Tongue (tissue), 2 donors: ENCODE data around the gene UBL5. TPM values are rescaled to one million over a fixed set of nuclear protein-coding genes. Genes with fewer than 3 reads are reported as not detected.
"Not testable (repeated sequence)": the region's sequence is repeated elsewhere in the genome, so short reads cannot be mapped to it uniquely, and the experiment has no call there.

ENCODE experiments used
- DNase-seq: peaks from one replicate; pipeline ENCODE4 v3.0.0-alpha.2; 2015
- total RNA-seq: library from RNA; depleted of rRNA; stranded (reverse); fragments of >200 nt; gene quantifications from one replicate; pipeline ENCODE4 v1.2.3, GENCODE V29; 2014

The UBL5 gene
- total RNA-seq, 1 donor from 2014 or later: 139 TPM

- no peak for DNase-seq
These were observed 16.6 kb upstream of the UBL5 start for GRCh38 chr19:9811139-9811538.

DNA sequence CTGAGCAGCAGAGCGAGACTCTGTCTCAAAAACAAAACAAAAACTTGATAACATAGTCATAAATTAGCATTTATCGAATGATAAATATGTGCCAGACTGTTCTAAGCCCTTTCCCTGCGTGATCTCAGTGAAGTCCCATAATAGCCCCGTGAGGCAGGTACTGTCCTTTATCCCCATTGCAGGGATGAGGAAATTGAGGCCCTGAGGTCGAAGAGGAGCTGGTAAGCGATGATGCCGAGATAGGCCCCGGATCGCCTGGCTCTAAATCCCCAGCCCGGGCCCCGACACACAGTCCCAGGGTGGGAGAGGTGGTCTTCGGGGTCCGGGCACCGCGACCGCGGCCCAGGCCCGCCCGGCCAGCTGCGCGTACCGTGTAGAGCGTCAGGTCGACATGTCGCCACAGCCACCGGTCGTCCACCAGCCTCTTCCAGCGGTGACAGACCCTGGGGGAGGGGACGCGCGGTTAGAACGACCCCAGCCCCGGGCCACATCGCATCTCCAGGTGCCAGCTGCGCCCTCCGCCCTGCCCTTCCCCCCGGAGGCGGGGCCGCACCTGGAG, 9.5 kb upstream of the UBL5 start:
- no peak for DNase-seq

GRCh38 chr19:9818734-9819595, 8.8 kb upstream of the UBL5 start, which contains the start of gene FBXL12:
Gene FBXL12 (minus strand): TSS chr19:9819079. CDS start chr19:9818813, 266 bp downstream.
- peak; percentile 100 for DNase-seq

GRCh38 chr19:9819596-9819909, 8.2 kb upstream of the UBL5 start:
- DNase-seq: no peak

- DNase-seq: not testable (repeated sequence)
These were observed 7.7 kb upstream of the UBL5 start for GRCh38 chr19:9820034-9820433.

GRCh38 chr19:9823816-9824215, 3.9 kb upstream of the UBL5 start:
- DNase-seq: peak; percentile 47

- no peak for DNase-seq
These were observed 889 bp downstream of the UBL5 start for GRCh38 chr19:9828551-9829063.

- no peak for DNase-seq
These were observed 6.6 kb downstream of the UBL5 start for GRCh38 chr19:9834307-9834725.

DNA sequence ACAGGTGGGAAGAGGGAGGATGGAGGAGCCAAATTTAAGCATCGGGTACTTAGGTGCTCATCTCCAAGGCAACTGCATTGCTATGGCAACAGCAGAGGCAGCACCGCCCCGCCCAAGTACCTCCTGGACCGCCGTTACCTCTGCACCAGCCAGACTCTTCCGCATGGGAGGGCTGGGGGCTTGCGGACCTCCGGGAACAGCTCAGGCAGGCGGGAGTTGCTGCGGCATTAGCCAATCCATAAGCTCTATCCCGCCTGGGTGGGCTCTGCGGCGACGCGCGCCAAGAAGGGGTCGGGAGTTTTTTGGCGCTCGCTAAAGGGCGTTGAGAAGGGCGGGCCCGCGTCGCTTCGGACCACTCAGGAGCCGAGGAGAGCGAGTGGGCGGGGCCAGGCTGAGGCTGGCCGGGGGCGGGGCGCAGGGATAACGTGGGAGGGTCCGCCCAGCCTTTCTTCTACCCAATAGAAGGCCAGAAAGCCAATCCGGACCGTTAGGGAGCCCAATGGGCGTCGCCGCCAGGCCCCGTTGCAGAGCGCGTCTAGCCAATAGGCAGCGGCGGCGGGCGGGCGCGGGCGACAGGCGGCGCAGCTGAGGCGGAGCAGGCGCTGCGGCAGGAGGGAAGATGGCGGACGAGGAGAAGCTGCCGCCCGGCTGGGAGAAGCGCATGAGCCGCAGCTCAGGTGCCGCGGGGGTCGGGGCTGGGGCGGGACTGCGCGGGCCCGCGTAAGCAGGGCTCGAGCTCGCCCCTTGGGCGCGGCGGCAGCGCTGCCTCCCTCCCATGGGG, 7.2 kb downstream of the UBL5 start, which contains the start of gene PIN1:
Gene PIN1 (plus strand): TSS at position 593 of the 781 bp plus-strand sequence. CDS start 27 bp downstream, at position 620.
- peak; percentile 99 for DNase-seq

DNA sequence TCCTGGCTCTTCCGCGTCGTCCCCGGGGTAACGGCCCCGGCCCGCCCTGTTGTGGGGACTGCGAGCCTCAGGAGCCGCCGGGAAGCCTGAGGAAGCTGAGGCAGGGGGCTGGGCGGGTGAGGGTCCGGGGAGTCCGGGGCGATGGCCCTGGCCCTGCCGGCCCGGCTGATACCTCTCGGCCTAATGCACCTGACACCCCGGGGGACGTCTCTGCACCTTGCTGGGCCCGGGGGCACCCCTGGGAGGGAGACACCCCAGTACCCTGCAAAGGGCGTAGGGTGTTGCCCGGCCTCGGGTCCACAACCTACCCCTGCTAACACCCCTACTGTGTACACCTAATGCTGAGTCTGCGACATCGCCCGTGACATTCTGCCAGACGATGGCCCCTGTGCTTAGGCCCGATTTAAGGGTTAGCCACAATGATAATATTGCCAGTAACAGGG, 7.8 kb downstream of the UBL5 start:
- DNase-seq: no peak

- peak; percentile 29 for DNase-seq
These were observed 8.3 kb downstream of the UBL5 start for GRCh38 chr19:9836021-9836420.

GRCh38 chr19:9838324-9838723, 10.6 kb downstream of the UBL5 start:
- DNase-seq: no peak

DNA sequence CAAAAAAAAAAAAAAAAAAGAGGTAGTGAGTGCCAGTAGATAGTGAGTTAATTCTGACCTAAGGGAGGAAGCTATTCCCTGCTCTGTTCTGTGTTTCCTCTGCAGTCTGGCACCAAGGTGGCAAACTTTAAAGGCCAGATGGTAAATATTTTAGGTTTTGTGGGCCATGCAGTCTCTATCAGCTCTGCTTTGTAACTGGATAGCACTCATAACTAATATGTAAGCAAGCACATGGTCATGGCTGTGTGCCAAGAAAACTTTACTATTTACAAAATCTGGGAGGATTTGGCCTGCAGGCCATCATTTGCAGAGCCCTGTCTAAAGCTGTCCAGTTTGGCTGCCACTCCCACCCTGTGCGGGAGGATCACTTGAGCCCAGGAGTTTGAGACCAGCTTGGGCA, 11.7 kb downstream of the UBL5 start:
- DNase-seq: no peak

DNA sequence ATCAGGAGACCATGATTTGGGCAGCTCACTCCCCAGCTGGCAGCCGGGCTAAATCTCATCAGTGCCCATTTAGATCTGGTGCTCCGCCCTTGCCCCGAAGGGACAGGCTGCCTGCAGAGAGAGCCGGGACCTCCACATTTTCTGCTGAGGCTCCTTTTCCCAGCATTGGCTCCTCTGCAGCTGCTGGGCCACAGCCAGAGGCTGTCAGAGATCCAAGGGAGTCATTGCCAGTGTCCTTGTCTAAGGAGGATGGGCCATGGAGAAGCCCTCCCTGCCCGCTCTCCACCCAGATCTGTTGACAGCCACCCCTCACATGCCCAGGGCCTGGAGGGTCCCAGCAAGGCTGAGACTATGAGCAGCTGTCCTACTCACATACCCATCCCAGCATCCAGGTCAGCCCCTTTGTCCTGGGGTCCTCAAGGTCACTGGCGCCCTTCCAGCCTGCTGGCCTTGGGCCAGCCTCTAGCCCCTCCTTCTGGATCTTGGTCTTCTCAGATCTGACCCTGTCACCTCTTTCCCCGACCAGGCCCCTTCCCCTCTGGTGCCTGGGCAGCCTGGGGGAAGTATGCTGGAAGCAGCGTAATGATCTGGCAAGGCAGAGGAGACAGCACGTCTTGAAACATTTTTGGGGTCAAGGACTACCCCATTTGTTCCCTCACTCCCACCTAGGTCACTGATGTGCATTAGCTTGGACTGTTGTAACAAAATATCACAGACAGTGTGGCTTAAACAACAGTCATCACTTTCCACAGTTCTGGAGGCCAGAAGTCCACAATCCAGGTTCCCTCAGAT, 15.3 kb downstream of the UBL5 start:
- DNase-seq: peak; percentile 78

DNA sequence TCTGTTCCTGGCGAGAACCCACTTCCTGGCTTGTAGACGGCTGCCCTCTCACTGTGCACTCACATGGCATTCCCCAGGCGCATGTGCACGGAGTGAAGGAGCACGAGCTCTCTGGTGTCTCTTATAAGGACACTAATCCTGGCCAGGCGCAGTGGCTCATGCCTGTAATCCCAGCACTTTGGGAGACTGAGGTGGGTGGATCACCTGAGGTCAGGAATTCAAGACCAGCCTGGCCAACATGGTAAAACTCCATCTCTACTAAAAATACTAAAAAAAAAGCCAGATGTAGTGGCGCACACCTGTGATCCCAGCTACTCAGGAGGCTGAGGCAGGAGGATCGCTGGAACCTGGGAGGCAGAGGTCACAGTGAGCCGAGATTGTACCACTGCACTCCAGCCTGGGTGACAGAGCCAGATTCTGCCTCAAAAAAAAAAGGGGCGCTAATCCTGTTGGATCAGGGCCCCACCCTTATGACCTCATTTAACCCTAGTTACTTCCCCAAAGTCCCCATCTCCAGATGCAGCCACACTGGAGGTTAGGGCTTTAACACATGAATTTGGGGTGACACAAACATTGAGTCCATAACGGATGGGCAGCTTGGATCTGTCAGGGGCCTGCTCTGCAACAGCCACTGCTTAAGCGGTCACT, 16.0 kb downstream of the UBL5 start:
- not testable (repeated sequence) for DNase-seq

GRCh38 chr19:9847087-9847671, 19.5 kb downstream of the UBL5 start:
- no peak for DNase-seq

DNA sequence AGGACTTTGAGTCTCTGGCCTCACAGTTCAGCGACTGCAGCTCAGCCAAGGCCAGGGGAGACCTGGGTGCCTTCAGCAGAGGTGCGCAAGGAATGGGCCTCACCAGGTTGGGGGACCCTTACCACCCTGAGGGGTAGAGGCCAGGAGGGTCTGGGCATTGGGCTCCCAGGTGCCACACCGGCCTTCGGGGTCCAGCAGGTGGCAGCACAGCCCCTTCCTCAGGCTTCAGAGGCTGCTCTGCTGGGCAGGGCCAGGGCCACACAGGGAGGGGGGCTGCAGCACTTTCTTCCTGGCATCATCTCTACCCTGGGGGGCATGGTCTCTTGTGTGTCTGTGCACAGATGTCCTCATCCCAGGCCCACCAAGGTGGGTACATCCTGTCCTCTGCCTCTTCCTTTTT, 20.3 kb downstream of the UBL5 start:
- DNase-seq: peak; percentile 45

DNA sequence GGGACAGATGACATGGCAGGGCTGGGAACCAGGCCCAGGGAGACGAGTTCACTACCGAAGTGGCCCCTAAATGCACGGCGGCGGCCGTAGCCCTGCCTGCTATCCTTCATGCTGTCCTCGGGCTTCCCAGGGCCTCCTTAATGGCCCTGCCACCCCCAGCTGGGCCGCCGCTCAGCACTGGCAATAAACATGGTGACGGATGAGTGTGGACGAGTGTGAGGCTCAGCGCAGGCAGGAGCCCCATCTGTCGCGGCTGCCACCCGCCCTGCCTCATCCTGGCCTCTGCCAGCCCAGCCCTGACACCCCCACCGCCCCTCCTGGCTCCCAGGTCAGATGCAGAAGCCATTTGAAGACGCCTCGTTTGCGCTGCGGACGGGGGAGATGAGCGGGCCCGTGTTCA, 21.0 kb downstream of the UBL5 start:
- DNase-seq: no peak

GRCh38 chr19:9849791-9850190, 22.1 kb downstream of the UBL5 start:
- DNase-seq: no peak

DNA sequence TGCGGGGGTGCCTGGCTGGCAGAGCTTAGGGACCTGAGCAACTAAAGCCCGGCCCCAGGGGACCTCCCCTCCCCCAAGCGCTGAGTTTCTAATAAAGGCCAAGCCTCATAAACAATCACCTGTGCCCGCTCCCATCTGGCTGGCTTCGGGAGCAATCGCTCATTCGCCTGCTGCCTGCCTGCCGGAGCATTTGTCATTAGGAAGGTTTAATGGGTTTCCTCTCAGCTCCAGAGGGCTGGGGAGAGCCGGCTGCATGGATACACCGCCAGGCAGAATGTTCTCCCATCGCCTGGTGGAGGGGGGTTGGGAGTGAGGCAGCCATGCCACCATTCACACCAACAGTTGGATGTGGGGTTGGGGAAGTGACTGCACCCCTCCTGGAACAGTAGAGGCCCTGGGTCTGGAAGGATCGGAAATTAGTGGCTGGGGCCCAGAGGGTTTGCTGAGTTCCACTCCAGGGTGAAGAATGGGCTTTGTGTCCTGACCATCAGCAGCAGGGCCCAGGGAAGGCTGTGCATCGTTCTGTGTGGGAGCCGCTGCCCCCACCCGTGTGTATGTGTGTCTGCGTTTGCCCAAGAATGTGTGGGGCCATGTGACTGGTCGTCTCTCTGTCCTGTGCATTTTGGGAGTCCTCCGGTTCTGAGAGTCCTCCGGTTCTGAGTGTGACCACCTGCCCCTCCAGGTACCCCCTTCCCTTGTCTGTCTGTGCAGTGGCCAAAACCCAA, 22.7 kb downstream of the UBL5 start:
- no peak for DNase-seq
